GM12878 (cell line): Measurements from ENCODE around the gene MB. TPM values are rescaled to one million over a fixed set of nuclear protein-coding genes. Genes with fewer than 3 reads are reported as not detected.

Experiments
- ATAC-seq: fragments of 200-7000 bp; cut with Tn5 transposase; 3 replicates; pipeline ENCODE4 v1.9.1; 2020; ENCODE audit warnings: mild to moderate bottlenecking, moderate library complexity
- BruUV-seq: library from RNA; stranded (reverse); fragments of 400-500 nt; replicated peaks from 2 replicates; lab custom pipeline; 2021; lab: Mats Ljungman, UMichigan
- CTCF ChIA-PET: fragments of 300-600 bp; sonication (Branson Sonifier 250); formaldehyde crosslinking; extraction: SDS; loops from one replicate; lab custom pipeline; 2021; ENCODE audit warnings: inconsistent platforms; lab: Yijun Ruan, JAX
- POLR2A ChIA-PET: fragments of 350-600 bp; formaldehyde crosslinking; extraction: SDS; loops from one replicate; lab custom pipeline; 2021; ENCODE audit warnings: inconsistent platforms; lab: Charles Lee
- RAD21 ChIA-PET: fragments of 300-600 bp; sonication (Branson Sonifier 250); formaldehyde crosslinking; loops from one replicate; lab custom pipeline; 2023; ENCODE audit warnings: antibody characterized with exemption; ENCODE audit not compliant: unreplicated experiment; lab: Charles Lee
- SMC1A ChIA-PET: fragments of 300-600 bp; sonication (Branson Sonifier 250); formaldehyde crosslinking; loops from one replicate; lab custom pipeline; 2023; ENCODE audit not compliant: unreplicated experiment, uncharacterized antibody; lab: Charles Lee
- DNase-seq: peaks from one replicate; pipeline ENCODE4 v3.0.0-alpha.2; 2011; ENCODE audit warnings: low read depth, low spot score
- FAIRE-seq: peaks from 3 replicates; lab custom pipeline; 2011; peaks lifted over from hg19 to GRCh38; lab: Jason Lieb, UNC
- H2AFZ ChIP-seq: 2 replicates; pipeline ENCODE4 v1.6.0; 2011; ENCODE audit warnings: low read depth, low read length, control low read depth; ENCODE audit not compliant: control insufficient read depth
- H3K27ac ChIP-seq: 2 replicates; pipeline ENCODE4 v1.5.1; 2011; ENCODE audit warnings: control low read depth; ENCODE audit not compliant: control insufficient read depth, insufficient read depth
- H3K27me3 ChIP-seq, 2 experiments: replicated peaks in 1 of 2; 2 replicates each; pipeline versions ENCODE4 v1.6.0 to v1.6.1; 2011; ENCODE audit warnings: low read length in 1 of 2; ENCODE audit not compliant: control insufficient read depth in 2 of 2, insufficient read depth in 2 of 2
- H3K36me3 ChIP-seq, 2 experiments: 2 replicates each; pipeline ENCODE4 v1.5.1; 2011; ENCODE audit warnings: low read length in 1 of 2; ENCODE audit not compliant: control insufficient read depth in 2 of 2, insufficient read depth in 2 of 2
- H3K4me1 ChIP-seq: 2 replicates; pipeline ENCODE4 v1.6.1; 2011; ENCODE audit warnings: mild to moderate bottlenecking, low read length, moderate library complexity, mixed read lengths; ENCODE audit not compliant: control insufficient read depth, insufficient read depth
- H3K4me2 ChIP-seq: 2 replicates; pipeline ENCODE4 v1.6.0; 2011; ENCODE audit warnings: control low read depth; ENCODE audit not compliant: control insufficient read depth, insufficient read depth
- H3K4me3 ChIP-seq: fragments of 200-600 bp; sonication (generic); 2 replicates; pipeline ENCODE4 v1.5.1; 2016
- H3K79me2 ChIP-seq: 2 replicates; pipeline ENCODE4 v1.6.0; 2011; ENCODE audit warnings: low read length; ENCODE audit not compliant: control insufficient read depth, insufficient read depth
- H3K9ac ChIP-seq: 2 replicates; pipeline ENCODE4 v1.8.0; 2011; ENCODE audit warnings: low read length, control low read depth, mixed read lengths; ENCODE audit not compliant: control insufficient read depth, insufficient read depth
- H3K9me3 ChIP-seq: replicated peaks from 3 replicates; pipeline ENCODE4 v1.5.1; 2011; ENCODE audit warnings: mild to moderate bottlenecking, low read length; ENCODE audit not compliant: control insufficient read depth, insufficient read depth
- H4K20me1 ChIP-seq: 2 replicates; pipeline ENCODE4 v1.6.0; 2011; ENCODE audit not compliant: control insufficient read depth, insufficient read depth
- CREM ChIP-seq: IDR thresholded peaks from 2 replicates; pipeline ENCODE4 v1.6.1; 2014; ENCODE audit warnings: antibody characterized with exemption, low read depth
- ESRRA ChIP-seq: IDR thresholded peaks from 2 replicates; pipeline ENCODE4 v1.6.1; 2012; ENCODE audit warnings: mild to moderate bottlenecking, low read length, improper control_type of control experiment
- NFIC ChIP-seq: IDR thresholded peaks from 2 replicates; pipeline ENCODE4 v1.6.1; 2012; ENCODE audit warnings: low read depth, mild to moderate bottlenecking, inconsistent platforms, low read length, moderate library complexity
- NR2F1 ChIP-seq: fragments of 450-650 bp; conservative IDR thresholded peaks from 2 replicates; pipeline ENCODE4 v1.6.1; 2017; ENCODE audit warnings: mild to moderate bottlenecking
- PAX8 ChIP-seq: fragments of 450-650 bp; IDR thresholded peaks from 2 replicates; pipeline ENCODE4 v1.6.1; 2017; ENCODE audit warnings: mild to moderate bottlenecking, moderate library complexity
- PML ChIP-seq: IDR thresholded peaks from 2 replicates; pipeline ENCODE4 v1.6.1; 2012; ENCODE audit warnings: low read length, inconsistent platforms
- POLR2AphosphoS5 ChIP-seq: IDR thresholded peaks from 2 replicates; pipeline ENCODE4 v1.6.1; 2011; ENCODE audit warnings: mild to moderate bottlenecking, low read length, inconsistent platforms
- SMARCA5 ChIP-seq: fragments of 450-650 bp; IDR thresholded peaks from 2 replicates; pipeline ENCODE4 v1.6.1; 2017; ENCODE audit warnings: mild to moderate bottlenecking
- SMC3 ChIP-seq: IDR thresholded peaks from 2 replicates; pipeline ENCODE4 v1.6.1; 2011; ENCODE audit warnings: low read length, improper control_type of control experiment, borderline replicate concordance
- STAT3 ChIP-seq: IDR thresholded peaks from 2 replicates; pipeline ENCODE4 v1.6.1; 2011; ENCODE audit warnings: low read depth, low read length, improper control_type of control experiment
- WGBS: methylation state at CpG from one replicate; pipeline ENCODE4 v1.1.6; 2016; ENCODE audit warnings: low lambda C conversion rate; ENCODE audit not compliant: insufficient replicate concordance, insufficient coverage; ENCODE audit errors: missing lambda C conversion rate; 5-methylcytosine and 5-hydroxymethylcytosine counted together
- in situ Hi-C: fragments of 300-500 bp; cut with MboI; formaldehyde crosslinking; loops from 9 replicates; pipeline ENCODE4 v1.14.3; 2018; ENCODE audit warnings: mixed read lengths
- intact Hi-C: fragments of 100-400 bp; cut with micrococcal nuclease; formaldehyde crosslinking; loops from one replicate; pipeline ENCODE4 v1.14.2; 2022; ENCODE audit not compliant: unreplicated experiment
- polyA plus RNA-seq, 11 experiments: library from polyadenylated mRNA; depleted of rRNA in 4 of 11; unstranded in 6 of 11; stranded (reverse) in 5 of 11; fragments of >200 nt; fragmentation: Nextera tagmentation in 4 of 11; fragmentation: Illumina TruSeq in 1 of 11; extraction: Ambion mirVana in 4 of 11; extraction: Trizol in 1 of 11; gene quantifications; 1 replicate in 1 of 11; 2 replicates in 10 of 11; pipeline versions ENCODE4 v1.2.1 to v1.2.3, GENCODE V29; 2011 to 2016; ENCODE audit warnings: inconsistent platforms in 2 of 11, missing spikeins in 2 of 11, low read depth in 1 of 11
- total RNA-seq, 4 experiments: library from RNA; depleted of rRNA in 3 of 4; stranded (reverse); fragments of >200 nt in 3 of 4; fragmentation: Illumina TruSeq in 1 of 4; extraction: Trizol in 1 of 4; gene quantifications; 2 replicates each; pipeline versions ENCODE4 v1.2.1 to v1.2.3, GENCODE V29; 2013 to 2021
- TF ChIP-seq, protein P1 (sequence below): fragments of 450-650 bp; IDR thresholded peaks from 2 replicates; pipeline ENCODE4 v1.6.1; 2016; ENCODE audit warnings: mild to moderate bottlenecking
- TF ChIP-seq, protein P2 (sequence below): fragments of 450-650 bp; IDR thresholded peaks from 2 replicates; pipeline ENCODE4 v1.6.1; 2017; ENCODE audit warnings: borderline replicate concordance

MB gene
- total and polyA plus RNA-seq, 10 of the 15 experiments (the other 5 are each of a cell fraction or from before 2014, with no cell fraction given) = 0.09 to 0.41 (median 0.23) TPM; not detected in 3

DNA sequence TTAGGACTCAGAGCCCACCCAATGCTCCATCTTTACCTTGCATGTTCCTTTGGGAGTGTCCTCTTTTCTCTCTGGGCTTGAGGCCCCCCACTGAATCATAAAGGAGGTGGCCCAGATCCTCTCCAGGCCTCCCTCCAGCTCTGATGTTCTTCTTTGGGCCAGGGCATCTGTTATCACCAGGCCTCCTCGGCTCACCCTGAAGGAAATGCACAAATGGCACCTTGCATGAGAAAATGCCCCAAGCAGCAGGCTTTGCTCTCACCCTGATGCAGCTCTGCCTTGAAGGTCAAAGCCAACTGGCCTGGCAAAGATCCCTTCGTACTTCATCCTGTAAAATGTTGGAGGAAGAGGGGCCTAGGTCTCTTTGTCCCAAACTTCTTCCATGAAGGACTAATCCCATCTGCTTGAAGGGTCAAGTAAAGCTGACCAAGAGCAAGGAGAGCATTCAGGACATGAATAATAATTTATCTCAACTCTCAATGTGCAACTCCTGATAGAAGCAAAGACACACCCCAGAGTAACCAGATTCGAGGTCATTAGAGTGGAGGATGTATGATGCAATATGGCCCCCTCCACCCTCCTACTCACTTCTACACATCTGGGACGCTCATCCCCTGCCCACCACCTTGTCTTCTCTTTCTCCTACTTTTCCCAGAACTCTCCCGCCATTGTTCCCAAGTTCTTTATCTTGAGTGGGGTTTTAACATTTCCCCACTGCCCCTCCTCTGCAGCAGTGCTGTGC lies 40.6 kb upstream of the MB start:
- Histone ChIP-seq H3K9me3 (no peaks in the 10 kb centered on the region; the same call in 2 of the 3 replicates), H3K79me2 (peaks cover 5% of the 10 kb centered on the region), H3K4me1 (peaks cover 3% of the 10 kb centered on the region; the same call in 1 of the 2 replicates), H3K9ac (no peak overlapping the region), H3K4me3 (no peak overlapping the region), H3K27ac (no peak overlapping the region), H3K36me3 (peaks cover 5 to 29% of the 10 kb centered on the region in 2 experiments), H2AFZ (no peak overlapping the region), H3K4me2 (no peak overlapping the region), H4K20me1 (no peaks in the 10 kb centered on the region), H3K27me3 (no peaks in the 10 kb centered on the region)
- no peak for ATAC-seq
- SMC1A ChIA-PET = interaction anchor here (1.5 kb wide), 1 partner anchor 9 kb away, joined by 6 read pairs; the partner anchor contains the start of gene APOL6
- in situ Hi-C loops = no loop called here
- BruUV-seq = no TSS peak
- TF ChIP-seq POLR2AphosphoS5 = no peak
- TF ChIP-seq CREM = no peak
- no peak for TF ChIP-seq SMARCA5
- TF ChIP-seq, protein P1, sequence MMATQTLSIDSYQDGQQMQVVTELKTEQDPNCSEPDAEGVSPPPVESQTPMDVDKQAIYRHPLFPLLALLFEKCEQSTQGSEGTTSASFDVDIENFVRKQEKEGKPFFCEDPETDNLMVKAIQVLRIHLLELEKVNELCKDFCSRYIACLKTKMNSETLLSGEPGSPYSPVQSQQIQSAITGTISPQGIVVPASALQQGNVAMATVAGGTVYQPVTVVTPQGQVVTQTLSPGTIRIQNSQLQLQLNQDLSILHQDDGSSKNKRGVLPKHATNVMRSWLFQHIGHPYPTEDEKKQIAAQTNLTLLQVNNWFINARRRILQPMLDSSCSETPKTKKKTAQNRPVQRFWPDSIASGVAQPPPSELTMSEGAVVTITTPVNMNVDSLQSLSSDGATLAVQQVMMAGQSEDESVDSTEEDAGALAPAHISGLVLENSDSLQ = no peak
- POLR2A ChIA-PET = no interaction called here
- intact Hi-C loops = no loop called here
- RAD21 ChIA-PET = no interaction called here
- CTCF ChIA-PET = no interaction called here
- no peak for FAIRE-seq
- no peak for DNase-seq
- 59% methylated on average over 5 of the region's 5 CpGs for WGBS

DNA sequence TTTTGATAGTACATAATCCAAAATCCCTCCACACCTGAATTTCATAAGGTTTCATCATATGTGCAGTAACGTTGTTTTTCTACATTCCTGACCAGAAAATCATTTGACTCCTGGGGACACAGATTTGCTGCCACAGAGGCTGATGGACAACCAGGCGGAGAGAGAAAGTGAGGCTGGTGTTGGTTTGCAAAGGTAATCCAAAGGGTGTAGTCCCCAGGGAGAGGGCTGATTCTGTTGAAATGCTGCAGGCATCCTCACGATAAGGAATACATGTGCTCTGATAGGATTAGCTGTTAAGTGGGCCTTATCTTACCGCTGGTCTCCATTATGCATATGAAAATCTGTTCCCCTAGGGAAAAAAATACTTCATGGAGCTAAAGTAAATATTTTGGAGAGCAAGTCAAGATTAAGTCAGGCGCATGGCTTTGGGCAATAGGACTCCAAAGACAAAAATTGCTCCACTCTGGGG lies 39.2 kb upstream of the MB start:
- DNase-seq (no peak), FAIRE-seq (no peak), ATAC-seq (no peak)
- ChIA-PET SMC1A (interaction anchor here (1.5 to 1.7 kb wide), 2 partner anchors 8 to 182 kb away, joined by 3 to 6 read pairs; partner anchors contain the start of gene APOL6), CTCF (interaction anchor here (1.0 to 1.1 kb wide), 2 partner anchors 25 to 29 kb away, joined by 4 to 5 read pairs; no protein-coding TSS in a partner anchor), RAD21 (no interaction called here), POLR2A (no interaction called here)
- Histone ChIP-seq H4K20me1 (no peaks in the 10 kb centered on the region), H2AFZ (no peak overlapping the region), H3K9me3 (no peaks in the 10 kb centered on the region; the same call in 2 of the 3 replicates), H3K9ac (no peak overlapping the region), H3K4me2 (no peak overlapping the region), H3K36me3 (peaks cover 5 to 26% of the 10 kb centered on the region in 2 experiments), H3K27me3 (no peaks in the 10 kb centered on the region), H3K79me2 (peaks cover 5% of the 10 kb centered on the region), H3K27ac (no peak overlapping the region), H3K4me1 (peaks cover 3% of the 10 kb centered on the region; the same call in 1 of the 2 replicates), H3K4me3 (no peak overlapping the region)
- intact Hi-C loops = no loop called here
- in situ Hi-C loops = no loop called here
- 89% methylated on average over 5 of the region's 5 CpGs for WGBS
- BruUV-seq = no TSS peak
- no peak for TF ChIP-seq STAT3
- TF ChIP-seq NFIC = no peak
- TF ChIP-seq SMC3 = no peak
- TF ChIP-seq NR2F1 = no peak
- TF ChIP-seq, protein P2, sequence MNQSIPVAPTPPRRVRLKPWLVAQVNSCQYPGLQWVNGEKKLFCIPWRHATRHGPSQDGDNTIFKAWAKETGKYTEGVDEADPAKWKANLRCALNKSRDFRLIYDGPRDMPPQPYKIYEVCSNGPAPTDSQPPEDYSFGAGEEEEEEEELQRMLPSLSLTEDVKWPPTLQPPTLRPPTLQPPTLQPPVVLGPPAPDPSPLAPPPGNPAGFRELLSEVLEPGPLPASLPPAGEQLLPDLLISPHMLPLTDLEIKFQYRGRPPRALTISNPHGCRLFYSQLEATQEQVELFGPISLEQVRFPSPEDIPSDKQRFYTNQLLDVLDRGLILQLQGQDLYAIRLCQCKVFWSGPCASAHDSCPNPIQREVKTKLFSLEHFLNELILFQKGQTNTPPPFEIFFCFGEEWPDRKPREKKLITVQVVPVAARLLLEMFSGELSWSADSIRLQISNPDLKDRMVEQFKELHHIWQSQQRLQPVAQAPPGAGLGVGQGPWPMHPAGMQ = no peak
- TF ChIP-seq ESRRA = no peak
- no peak for TF ChIP-seq PML
- no peak for TF ChIP-seq PAX8
